ENCODE measurements around the gene TOP3B.

Gene TOP3B

GRCh38 chr22:21991304-21991596, 8.7 kb upstream of the TOP3B start:
- DNase-seq (ENCODE audit: low read depth): no peak
- peaks cover 67% of the 10 kb centered on the region for H3K27me3 ChIP-seq (replicated peaks; ENCODE audit: control insufficient read depth, insufficient read depth, low read length)
- H3K4me3 ChIP-seq (ENCODE audit: low read length): no peak overlapping the region
- no peaks in the 10 kb centered on the region for H3K9me3 ChIP-seq (ENCODE audit: control insufficient read depth, low read length)
- H3K9ac ChIP-seq (ENCODE audit: low read length): no peak overlapping the region
- H3K4me1 ChIP-seq (ENCODE audit: control insufficient read depth, insufficient read depth, low read length): no peaks in the 10 kb centered on the region
- no peaks in the 10 kb centered on the region for H3K36me3 ChIP-seq (ENCODE audit: control insufficient read depth, insufficient read depth, low read length, severe bottlenecking)

- no peak overlapping the region for H3K4me3 ChIP-seq (ENCODE audit: low read length)
- no peaks in the 10 kb centered on the region for H3K36me3 ChIP-seq (ENCODE audit: control insufficient read depth, insufficient read depth, low read length, severe bottlenecking)
- H3K9ac ChIP-seq (ENCODE audit: low read length): no peak overlapping the region
- H3K9me3 ChIP-seq (ENCODE audit: control insufficient read depth, low read length): no peaks in the 10 kb centered on the region
- H3K27me3 ChIP-seq (replicated peaks; ENCODE audit: control insufficient read depth, insufficient read depth, low read length): peaks cover 61% of the 10 kb centered on the region
- no peak for DNase-seq (ENCODE audit: low read depth)
- no peaks in the 10 kb centered on the region for H3K4me1 ChIP-seq (ENCODE audit: control insufficient read depth, insufficient read depth, low read length)
These were observed 8.1 kb upstream of the TOP3B start for GRCh38 chr22:21990445-21991303.

GRCh38 chr22:21989049-21989448, 6.5 kb upstream of the TOP3B start:
- DNase-seq (ENCODE audit: low read depth): no peak
- Histone ChIP-seq H3K9ac (ENCODE audit: low read length) (no peak overlapping the region), H3K4me3 (ENCODE audit: low read length) (no peak overlapping the region), H3K9me3 (ENCODE audit: control insufficient read depth, low read length) (no peaks in the 10 kb centered on the region), H3K27me3 (replicated peaks; ENCODE audit: control insufficient read depth, insufficient read depth, low read length) (peaks cover 53% of the 10 kb centered on the region), H3K4me1 (ENCODE audit: control insufficient read depth, insufficient read depth, low read length) (no peaks in the 10 kb centered on the region), H3K36me3 (ENCODE audit: control insufficient read depth, insufficient read depth, low read length, severe bottlenecking) (no peaks in the 10 kb centered on the region)

GRCh38 chr22:21985214-21985613, 2.6 kb upstream of the TOP3B start:
- peaks cover 12% of the 10 kb centered on the region for H3K4me1 ChIP-seq (ENCODE audit: control insufficient read depth, insufficient read depth, low read length)
- no peak overlapping the region for H3K4me3 ChIP-seq (ENCODE audit: low read length)
- H3K9me3 ChIP-seq (ENCODE audit: control insufficient read depth, low read length): no peaks in the 10 kb centered on the region
- peaks cover 25% of the 10 kb centered on the region for H3K27me3 ChIP-seq (replicated peaks; ENCODE audit: control insufficient read depth, insufficient read depth, low read length)
- no peaks in the 10 kb centered on the region for H3K36me3 ChIP-seq (ENCODE audit: control insufficient read depth, insufficient read depth, low read length, severe bottlenecking)
- DNase-seq (ENCODE audit: low read depth): no peak
- H3K9ac ChIP-seq (ENCODE audit: low read length): no peak overlapping the region

GRCh38 chr22:21984793-21985192, 2.2 kb upstream of the TOP3B start:
- DNase-seq (ENCODE audit: low read depth): peak; percentile 36
- Histone ChIP-seq H3K4me3 (ENCODE audit: low read length) (no peak overlapping the region), H3K27me3 (replicated peaks; ENCODE audit: control insufficient read depth, insufficient read depth, low read length) (peaks cover 21% of the 10 kb centered on the region)

GRCh38 chr22:21981874-21982273, 713 bp downstream of the TOP3B start:
- peak overlapping the region; percentile 99 for H3K9ac ChIP-seq (ENCODE audit: low read length)
- DNase-seq (ENCODE audit: low read depth): peak; percentile 5

More at GRCh38 chr22:21984793-21985192, 2.2 kb upstream of the TOP3B start:
- Histone ChIP-seq H3K9me3 (ENCODE audit: control insufficient read depth, low read length) (no peaks in the 10 kb centered on the region), H3K36me3 (ENCODE audit: control insufficient read depth, insufficient read depth, low read length, severe bottlenecking) (no peaks in the 10 kb centered on the region), H3K4me1 (ENCODE audit: control insufficient read depth, insufficient read depth, low read length) (peaks cover 12% of the 10 kb centered on the region), H3K9ac (ENCODE audit: low read length) (no peak overlapping the region)

GRCh38 chr22:21980547-21980946, 2.0 kb downstream of the TOP3B start:
- H3K9me3 ChIP-seq (ENCODE audit: control insufficient read depth, low read length): no peaks in the 10 kb centered on the region
- DNase-seq (ENCODE audit: low read depth): no peak

More at GRCh38 chr22:21981874-21982273, 713 bp downstream of the TOP3B start:
- H3K9me3 ChIP-seq (ENCODE audit: control insufficient read depth, low read length): no peaks in the 10 kb centered on the region
- peaks cover 12% of the 10 kb centered on the region for H3K4me1 ChIP-seq (ENCODE audit: control insufficient read depth, insufficient read depth, low read length)
- peak overlapping the region; percentile 100 for H3K4me3 ChIP-seq (ENCODE audit: low read length)
- no peaks in the 10 kb centered on the region for H3K27me3 ChIP-seq (replicated peaks; ENCODE audit: control insufficient read depth, insufficient read depth, low read length)
- peaks cover 4% of the 10 kb centered on the region for H3K36me3 ChIP-seq (ENCODE audit: control insufficient read depth, insufficient read depth, low read length, severe bottlenecking)

GRCh38 chr22:21978564-21979386, 3.8 kb downstream of the TOP3B start:
- Histone ChIP-seq H3K9me3 (ENCODE audit: control insufficient read depth, low read length) (no peaks in the 10 kb centered on the region), H3K9ac (ENCODE audit: low read length) (no peak overlapping the region), H3K4me1 (ENCODE audit: control insufficient read depth, insufficient read depth, low read length) (peaks cover 12% of the 10 kb centered on the region), H3K36me3 (ENCODE audit: control insufficient read depth, insufficient read depth, low read length, severe bottlenecking) (peaks cover 22% of the 10 kb centered on the region), H3K4me3 (ENCODE audit: low read length) (no peak overlapping the region), H3K27me3 (replicated peaks; ENCODE audit: control insufficient read depth, insufficient read depth, low read length) (no peaks in the 10 kb centered on the region)
- no peak for DNase-seq (ENCODE audit: low read depth)

More at GRCh38 chr22:21980547-21980946, 2.0 kb downstream of the TOP3B start:
- Histone ChIP-seq H3K36me3 (ENCODE audit: control insufficient read depth, insufficient read depth, low read length, severe bottlenecking) (peaks cover 4% of the 10 kb centered on the region), H3K4me1 (ENCODE audit: control insufficient read depth, insufficient read depth, low read length) (peaks cover 12% of the 10 kb centered on the region), H3K27me3 (replicated peaks; ENCODE audit: control insufficient read depth, insufficient read depth, low read length) (no peaks in the 10 kb centered on the region), H3K4me3 (ENCODE audit: low read length) (no peak overlapping the region), H3K9ac (ENCODE audit: low read length) (no peak overlapping the region)

GRCh38 chr22:21977814-21978213, 4.8 kb downstream of the TOP3B start:
- Histone ChIP-seq H3K9ac (ENCODE audit: low read length) (no peak overlapping the region), H3K4me3 (ENCODE audit: low read length) (no peak overlapping the region), H3K36me3 (ENCODE audit: control insufficient read depth, insufficient read depth, low read length, severe bottlenecking) (peaks cover 27% of the 10 kb centered on the region), H3K27me3 (replicated peaks; ENCODE audit: control insufficient read depth, insufficient read depth, low read length) (no peaks in the 10 kb centered on the region), H3K4me1 (ENCODE audit: control insufficient read depth, insufficient read depth, low read length) (peaks cover 12% of the 10 kb centered on the region), H3K9me3 (ENCODE audit: control insufficient read depth, low read length) (no peaks in the 10 kb centered on the region)
- DNase-seq (ENCODE audit: low read depth): no peak

GRCh38 chr22:21975854-21976345, 6.7 kb downstream of the TOP3B start:
- H3K9me3 ChIP-seq (ENCODE audit: control insufficient read depth, low read length): no peaks in the 10 kb centered on the region
- DNase-seq (ENCODE audit: low read depth): no peak
- H3K4me3 ChIP-seq (ENCODE audit: low read length): no peak overlapping the region
- H3K36me3 ChIP-seq (ENCODE audit: control insufficient read depth, insufficient read depth, low read length, severe bottlenecking): peaks cover 39% of the 10 kb centered on the region
- H3K4me1 ChIP-seq (ENCODE audit: control insufficient read depth, insufficient read depth, low read length): no peaks in the 10 kb centered on the region
- no peak overlapping the region for H3K9ac ChIP-seq (ENCODE audit: low read length)
- H3K27me3 ChIP-seq (replicated peaks; ENCODE audit: control insufficient read depth, insufficient read depth, low read length): no peaks in the 10 kb centered on the region

GRCh38 chr22:21975273-21975672, 7.3 kb downstream of the TOP3B start:
- Histone ChIP-seq H3K9me3 (ENCODE audit: control insufficient read depth, low read length) (no peaks in the 10 kb centered on the region), H3K4me3 (ENCODE audit: low read length) (no peak overlapping the region), H3K9ac (ENCODE audit: low read length) (no peak overlapping the region), H3K27me3 (replicated peaks; ENCODE audit: control insufficient read depth, insufficient read depth, low read length) (no peaks in the 10 kb centered on the region), H3K36me3 (ENCODE audit: control insufficient read depth, insufficient read depth, low read length, severe bottlenecking) (peaks cover 45% of the 10 kb centered on the region), H3K4me1 (ENCODE audit: control insufficient read depth, insufficient read depth, low read length) (no peaks in the 10 kb centered on the region)
- no peak for DNase-seq (ENCODE audit: low read depth)

Data from adipocyte (in vitro differentiated cells).